HG03521 (cell line): ENCODE results near the gene PRUNE2.
"Not testable (repeated sequence)": the region's sequence is repeated elsewhere in the genome, so short reads cannot be mapped to it uniquely, and the experiment has no call there.

ENCODE experiments used
- ATAC-seq: cut with Tn5 transposase; IDR thresholded peaks from one replicate; pipeline ENCODE4 v1.9.1; 2021; ENCODE audit warnings: mild to moderate bottlenecking, moderate library complexity; ENCODE audit not compliant: unreplicated experiment

Gene PRUNE2

DNA sequence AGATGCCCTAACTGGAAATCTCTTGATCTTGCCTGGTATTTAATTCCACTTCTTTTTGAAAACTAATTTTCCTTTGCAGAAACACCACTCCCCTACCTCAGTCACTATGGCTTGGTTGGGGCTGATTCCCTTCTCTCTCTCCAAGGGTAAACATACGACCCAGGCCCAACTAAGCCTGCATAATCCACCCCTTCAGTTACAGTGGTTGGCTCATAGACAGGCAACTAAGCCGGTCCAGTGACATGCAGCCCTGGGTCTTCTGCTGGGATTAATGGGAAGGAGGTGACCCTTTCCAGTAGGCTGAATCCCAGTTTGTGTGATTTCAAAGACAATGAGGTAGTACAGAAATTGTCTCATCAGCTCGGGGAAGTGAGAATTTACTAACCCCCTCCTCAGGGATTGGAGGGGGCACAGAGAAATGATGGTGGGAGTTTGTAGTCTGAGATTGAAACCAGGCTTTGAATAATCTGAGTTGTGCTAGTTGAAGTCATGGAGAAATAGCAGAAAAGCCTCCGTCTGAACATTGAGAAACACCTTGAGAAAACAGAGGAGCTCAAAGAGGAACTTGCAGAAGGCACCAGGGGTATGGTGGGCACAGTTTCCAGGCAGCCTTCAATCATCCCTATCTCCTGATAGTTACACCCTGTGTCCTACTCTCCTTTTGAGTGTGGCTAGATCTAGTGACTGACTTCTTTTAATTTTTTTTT lies 298.0 kb downstream of the PRUNE2 start:
- ATAC-seq, result no peak

DNA sequence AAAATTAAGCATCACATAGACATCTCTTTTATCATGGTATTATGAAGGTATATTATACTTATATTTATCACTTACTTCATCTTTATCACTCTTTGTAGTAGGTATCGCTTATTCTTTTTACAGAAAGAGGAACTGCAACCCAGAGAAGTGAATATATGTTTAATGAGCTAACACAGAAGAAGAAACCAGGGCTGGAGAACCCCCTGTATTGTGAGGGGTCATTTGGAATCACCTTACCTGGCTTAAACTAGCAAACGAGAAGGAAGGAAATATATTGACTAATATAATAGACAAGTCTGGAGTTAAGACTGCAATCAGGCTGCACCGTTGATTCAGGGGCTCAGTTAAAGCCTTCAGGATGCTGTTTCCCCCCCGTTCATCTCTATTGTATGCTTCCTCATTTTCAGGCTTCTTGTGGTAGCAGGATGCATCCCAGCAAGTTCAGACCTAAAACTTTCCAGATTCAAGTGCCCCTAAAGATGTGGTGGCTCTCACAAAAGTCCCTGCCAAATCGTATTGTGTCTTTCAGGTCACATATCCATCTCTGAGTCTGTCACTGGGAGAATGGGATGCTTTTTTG lies 300.5 kb downstream of the PRUNE2 start:
- ATAC-seq, result peak; percentile 85

DNA sequence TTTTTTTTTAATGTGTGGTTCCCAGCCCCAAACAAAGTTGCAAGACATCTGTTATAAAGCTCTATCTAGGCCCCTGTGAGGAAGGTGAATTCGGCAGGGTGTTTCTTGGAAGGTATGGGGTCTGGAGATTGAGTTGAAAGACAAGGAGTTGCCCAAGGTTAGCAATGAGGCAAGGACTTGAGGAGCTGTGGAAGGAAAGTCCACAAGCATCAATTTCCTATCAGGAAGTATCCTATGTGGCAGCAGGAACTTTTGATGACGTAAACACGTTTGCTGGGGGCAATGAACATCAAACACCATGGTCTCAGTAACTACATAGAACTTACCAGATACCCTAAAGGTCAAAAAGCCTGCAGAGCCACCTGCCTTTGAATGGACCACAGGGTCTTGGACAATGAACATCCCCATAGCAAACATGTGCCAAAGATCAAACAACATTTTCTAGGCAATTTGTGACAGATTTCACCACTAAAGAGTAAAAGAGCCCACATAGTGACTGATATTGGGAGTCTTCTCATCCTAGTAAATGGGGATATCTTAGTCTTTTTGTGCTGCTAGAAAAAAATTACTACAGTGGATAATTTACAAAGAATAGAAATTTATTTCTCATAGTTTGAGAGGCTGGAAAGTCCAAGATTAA lies 301.9 kb downstream of the PRUNE2 start:
- ATAC-seq, result no peak

DNA sequence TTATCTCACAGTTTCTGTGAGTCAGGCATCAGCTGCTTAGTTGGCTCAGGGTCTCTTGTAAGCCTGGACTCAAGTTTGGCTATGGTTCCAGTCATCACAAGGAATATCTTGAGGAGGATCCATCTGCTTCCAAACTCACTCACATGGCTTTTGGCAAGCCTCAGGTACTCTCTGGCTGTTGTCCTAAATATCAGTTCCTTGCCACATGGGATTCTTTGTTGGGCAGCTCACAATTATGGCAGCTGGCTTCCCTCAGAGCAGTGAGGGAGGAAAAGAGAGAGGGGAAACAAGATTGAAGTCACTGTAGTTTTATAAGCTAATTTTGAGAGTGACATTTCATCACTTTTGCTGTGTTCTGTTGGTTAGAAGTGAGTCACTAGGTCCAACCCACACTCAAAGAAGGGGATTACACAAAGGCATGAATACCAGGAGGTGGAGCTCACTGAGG lies 302.4 kb downstream of the PRUNE2 start:
- no peak for ATAC-seq

DNA sequence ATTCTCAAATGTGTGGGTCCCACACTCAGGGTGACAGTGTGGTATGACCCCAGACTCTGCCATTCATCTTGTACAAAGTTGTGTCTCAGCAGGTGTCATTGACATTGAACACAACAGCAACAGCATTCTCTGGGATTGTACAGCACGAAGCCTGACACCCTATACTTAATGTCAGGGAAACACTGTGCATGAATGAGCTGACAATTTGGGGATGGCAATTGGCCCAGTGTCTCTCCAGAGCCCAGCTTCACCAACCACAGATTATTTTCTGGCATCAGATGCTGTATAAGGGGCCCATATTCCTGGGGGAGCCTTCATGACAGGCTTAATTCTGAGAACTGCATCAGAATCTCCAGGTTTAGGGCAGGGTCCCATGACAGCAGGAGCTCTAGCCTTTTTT lies 303.7 kb downstream of the PRUNE2 start:
- ATAC-seq, result no peak

DNA sequence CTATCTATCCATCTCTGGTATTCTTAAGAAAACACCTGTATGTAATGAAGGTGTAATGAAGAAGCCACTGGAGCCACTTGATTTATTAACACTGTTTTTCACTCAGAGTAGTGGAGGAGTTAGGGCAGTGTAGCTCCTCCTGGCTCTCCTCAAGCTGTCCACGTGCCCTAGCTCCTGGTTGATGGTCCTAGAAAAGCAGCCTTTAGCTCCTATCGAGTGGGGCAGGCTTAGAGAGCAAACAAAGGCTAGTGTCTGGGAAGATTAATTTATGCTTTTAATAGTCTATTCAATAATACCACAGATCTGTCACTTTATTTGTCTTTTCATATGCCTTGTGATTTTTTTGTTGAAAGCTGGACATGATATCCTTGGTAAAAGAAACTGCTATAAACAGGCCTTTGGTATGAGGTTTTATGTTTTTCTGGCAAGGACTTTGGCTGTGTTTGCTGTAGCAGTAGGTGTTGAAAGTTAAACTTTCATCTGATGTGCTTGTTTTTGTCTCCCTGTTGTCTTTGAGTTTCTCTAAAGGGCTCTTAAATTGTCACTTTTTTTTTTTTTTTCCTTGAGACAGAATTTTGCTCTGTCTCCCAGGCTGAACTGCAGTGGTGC lies 305.8 kb downstream of the PRUNE2 start:
- ATAC-seq, result no peak

DNA sequence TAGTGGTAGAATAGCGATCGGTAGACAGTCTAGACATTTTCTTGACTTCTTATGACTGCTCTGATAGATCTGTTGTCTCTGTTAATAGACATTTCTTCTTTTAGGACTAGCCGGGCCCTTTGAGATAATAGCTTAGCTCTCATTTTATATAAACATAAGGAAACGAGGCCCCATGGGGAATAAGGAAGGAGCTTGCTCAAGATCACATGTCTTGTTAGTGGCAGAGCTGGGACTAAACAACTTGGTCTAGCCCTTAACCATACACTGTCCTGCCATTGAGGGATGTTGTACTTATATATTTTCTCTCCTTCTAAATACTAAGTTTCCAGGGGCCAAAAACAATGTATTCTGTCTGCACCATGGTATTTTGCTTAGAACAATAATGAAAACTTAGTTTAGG lies 306.9 kb downstream of the PRUNE2 start:
- ATAC-seq, result no peak

DNA sequence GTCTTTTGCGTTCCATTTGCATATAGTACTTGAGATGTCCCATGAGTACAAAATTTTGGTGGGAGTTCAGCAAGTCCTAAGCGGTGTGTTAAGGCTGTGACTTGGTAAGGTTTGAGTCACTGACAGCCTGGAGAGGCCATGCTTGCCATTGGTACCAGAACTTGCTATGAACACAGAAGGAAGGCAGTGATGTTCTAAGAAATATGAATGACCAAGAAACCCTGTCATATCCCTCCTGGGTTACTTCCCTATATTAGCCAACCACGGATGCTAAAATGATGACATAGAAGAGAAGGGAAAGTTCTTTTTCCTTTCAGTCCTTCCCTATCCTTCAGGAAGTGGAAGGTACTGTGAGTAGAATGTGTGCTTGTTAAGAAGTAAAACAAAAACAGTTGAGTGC lies 310.3 kb downstream of the PRUNE2 start:
- ATAC-seq, result no peak

DNA sequence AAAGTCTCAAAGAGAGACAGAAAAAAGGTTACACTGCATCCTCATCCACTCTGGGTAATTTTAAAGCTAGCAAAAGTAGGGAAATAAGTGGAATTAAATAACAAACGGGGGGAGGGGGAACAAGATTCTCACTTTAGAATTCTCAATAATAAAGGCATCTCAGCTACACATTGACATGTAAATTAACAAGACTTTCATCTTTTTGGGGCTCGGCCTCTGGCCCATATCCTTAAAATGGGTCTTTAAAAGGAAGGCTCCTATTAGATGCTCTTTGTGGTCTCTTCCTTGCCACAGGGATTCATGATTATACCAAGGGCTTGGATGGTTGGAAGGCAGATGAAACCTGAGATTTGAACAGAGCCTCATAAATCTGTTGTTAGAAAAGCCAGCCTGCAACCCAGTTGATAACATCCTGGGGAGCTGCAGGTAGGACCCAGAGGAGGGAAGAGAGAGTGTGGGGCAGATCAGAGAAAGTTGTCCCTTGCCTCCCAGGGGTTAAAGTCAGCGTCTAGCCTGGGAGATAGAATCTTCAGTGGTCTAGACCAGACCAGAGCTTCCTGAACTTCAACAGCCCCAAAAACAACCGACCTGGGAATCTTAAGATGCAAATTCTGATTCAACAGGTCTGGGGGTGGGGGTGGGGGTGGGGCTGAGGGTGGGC lies 311.0 kb downstream of the PRUNE2 start:
- no peak for ATAC-seq

DNA sequence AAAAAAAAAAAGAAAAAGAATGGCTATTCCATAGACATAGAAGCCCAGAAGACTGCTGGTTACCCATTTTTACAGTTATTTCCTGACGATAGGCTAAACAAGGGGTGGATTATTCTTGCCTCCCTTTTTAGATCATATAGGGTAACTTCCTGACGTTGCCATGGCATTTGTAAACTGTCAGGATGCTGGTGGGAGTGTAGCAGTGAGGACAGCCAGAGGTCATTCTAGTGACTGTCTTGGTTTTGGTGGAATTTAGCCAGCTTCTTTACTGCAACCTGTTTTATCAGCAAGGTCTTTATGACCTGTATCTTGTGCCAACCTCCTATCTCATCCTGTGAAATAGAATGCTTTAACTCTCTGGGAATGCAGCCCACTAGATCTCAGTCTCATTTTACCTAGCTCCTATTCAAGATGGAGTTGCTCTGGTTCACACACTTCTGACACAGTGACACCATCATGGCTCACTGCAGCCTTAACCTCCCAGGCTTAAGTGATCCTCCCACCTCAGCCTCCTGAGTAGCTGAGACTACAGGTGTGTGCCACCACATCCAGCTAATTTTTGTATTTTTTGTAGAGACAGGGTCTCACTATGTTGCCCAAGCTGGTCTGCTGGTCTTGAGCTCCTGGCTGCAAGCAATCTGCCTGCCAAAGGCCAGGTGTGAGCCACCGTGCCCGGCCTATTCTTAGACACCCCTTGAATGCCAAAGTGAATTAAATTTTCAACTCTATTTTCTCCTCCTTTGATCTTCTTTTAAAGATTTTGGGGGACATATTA lies 311.8 kb downstream of the PRUNE2 start:
- ATAC-seq, result not testable (repeated sequence)

DNA sequence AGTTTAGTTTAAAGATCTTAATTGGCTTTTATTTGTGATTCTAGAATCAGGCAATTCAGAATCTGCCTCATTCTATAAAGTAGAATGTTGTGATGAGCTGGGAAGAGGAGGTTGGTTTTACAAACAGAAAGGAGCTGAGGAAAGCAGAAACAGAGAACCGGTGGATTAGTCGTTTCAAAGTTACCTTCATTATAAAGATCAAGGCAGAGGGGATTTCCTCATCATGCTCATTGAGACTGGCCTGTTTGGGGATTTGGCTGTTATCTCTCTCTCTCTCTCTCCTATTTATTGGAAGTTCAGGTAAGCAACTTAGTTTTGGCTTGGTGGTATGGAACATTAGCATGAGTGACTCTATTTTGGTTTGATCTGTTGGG lies 313.0 kb downstream of the PRUNE2 start:
- ATAC-seq, result no peak

DNA sequence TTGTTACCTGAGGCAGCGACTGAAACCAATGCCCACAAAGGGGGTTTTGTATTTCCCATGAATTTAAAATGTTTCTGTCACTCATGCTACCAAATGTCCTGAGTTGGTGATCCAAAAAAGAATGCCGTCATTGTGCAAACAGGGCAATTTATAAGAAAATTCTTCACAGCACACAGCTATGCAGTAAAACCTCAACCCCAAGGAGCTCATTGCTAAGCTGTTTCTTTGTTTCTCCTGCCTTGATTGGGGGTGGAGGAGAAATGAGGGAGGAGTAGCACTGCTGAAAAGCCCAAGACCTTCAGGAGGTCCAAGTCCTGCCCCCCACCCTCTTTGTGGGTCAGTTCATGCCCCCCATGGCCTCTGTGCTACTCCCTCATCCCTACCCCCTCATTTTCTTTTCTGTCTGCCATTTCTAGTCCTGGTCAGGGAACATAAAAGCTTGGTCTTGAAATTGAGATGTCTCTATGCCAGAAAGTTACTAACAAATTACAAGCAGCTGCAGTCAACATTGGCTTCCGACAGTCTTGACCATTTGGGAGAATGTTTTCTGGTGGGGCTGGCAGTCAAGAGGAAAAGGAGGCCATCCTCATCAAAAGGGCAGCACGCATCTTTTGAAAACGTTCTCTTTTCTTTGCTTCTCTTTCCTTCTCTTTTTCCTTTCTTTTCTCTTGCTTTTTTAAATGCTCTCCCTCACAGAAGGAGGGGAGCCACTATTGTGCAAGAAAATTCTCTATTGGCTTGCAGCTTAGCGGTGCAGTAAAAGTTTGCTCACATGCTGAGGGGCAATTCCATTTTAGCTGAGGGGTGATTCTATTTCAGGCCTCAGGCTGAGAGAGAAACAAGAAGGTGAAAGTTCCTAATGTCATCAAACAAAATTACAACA lies 313.6 kb downstream of the PRUNE2 start:
- no peak for ATAC-seq

DNA sequence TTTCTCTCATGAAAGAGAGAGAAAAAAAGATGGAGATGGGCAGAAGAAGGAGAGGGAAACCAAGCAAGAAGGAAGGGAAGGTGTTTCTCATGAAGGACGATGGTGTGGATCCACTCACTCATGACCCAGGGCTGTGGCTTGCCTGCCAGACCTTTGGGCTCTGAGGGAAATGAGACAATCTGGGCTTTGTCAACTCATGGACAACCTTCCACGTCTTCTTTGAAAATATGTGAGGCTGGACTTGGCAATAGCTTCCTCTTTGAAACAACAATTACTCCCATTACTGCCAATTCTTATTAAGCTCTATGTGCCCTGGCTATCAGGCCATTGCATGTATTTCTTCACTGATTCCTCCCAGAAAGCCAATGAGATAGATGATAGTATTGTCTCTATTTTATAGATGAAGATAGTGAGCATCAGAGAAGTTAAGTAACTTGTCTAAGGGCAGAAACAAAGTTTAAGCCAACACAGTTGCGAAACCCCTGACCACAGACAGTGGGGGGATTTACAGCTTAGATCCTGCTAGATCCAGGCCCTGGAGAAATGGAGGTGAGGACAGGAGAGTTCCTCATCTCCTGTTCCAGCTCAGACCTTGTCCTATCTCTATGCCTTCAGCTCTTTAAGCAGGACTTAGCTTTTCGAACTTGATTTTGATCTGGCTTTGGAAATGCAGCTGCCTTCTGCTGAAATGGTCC lies 314.5 kb downstream of the PRUNE2 start:
- ATAC-seq, result no peak

DNA sequence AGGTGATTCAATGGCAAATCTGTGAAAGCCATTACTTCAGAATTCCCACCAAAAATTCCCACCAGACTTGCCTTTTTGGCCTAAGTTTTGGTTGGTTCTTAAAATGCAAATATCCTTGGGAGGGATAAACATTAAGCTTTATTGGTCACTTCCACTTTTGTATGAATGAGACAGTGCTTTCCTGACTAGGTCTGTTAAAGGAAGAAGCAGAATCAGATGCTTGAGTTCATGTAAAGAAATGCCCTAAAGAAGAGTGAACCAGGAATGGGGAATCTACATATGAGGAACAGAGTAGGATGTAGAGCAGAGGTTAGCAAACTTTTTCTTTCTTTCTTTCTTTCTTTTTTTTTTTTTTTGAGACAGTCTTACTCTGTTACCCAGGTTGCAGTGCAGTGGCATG lies 317.6 kb downstream of the PRUNE2 start:
- ATAC-seq, result no peak

DNA sequence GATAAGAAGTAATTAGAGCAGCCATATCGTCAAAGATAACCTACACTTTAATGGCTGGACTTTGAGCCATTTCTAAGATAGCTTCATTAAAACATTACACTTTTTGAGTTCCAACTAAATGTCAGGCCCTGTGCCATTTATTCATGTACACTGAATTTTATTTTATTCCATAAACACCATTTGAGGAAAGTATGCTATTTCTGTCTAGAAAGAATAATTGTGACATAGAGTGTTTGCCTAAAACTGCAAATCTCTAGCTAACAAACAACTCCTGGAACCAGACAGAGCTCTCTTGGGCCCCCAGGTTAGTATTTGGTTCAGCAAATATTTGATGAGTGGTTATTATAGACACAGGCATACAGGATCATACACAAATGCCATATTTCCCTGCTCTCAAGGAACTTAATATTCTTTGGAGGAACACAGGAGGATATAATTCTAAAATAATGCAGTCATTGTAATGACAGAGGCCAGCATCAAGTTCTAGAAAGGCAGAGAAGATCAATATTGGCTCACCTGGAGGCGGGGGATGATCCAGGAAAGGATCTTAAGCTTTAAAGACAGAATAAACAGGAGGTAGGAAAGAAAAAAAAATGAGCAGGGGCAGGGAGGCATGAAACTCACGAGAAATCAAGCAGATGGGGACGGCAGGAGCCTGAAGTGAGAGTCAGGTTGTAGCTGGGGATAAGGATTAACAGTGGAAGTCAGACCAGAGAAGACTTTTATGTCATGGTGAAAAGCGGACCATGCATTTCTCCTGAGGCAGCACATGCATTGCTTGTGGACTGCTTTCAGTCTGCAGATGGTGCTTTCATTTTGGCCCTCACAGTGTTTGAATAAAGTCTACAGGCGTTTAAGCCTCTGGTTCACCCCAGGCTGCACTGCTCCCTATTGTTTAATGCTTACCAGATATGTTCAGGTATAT lies 319.3 kb downstream of the PRUNE2 start:
- no peak for ATAC-seq

DNA sequence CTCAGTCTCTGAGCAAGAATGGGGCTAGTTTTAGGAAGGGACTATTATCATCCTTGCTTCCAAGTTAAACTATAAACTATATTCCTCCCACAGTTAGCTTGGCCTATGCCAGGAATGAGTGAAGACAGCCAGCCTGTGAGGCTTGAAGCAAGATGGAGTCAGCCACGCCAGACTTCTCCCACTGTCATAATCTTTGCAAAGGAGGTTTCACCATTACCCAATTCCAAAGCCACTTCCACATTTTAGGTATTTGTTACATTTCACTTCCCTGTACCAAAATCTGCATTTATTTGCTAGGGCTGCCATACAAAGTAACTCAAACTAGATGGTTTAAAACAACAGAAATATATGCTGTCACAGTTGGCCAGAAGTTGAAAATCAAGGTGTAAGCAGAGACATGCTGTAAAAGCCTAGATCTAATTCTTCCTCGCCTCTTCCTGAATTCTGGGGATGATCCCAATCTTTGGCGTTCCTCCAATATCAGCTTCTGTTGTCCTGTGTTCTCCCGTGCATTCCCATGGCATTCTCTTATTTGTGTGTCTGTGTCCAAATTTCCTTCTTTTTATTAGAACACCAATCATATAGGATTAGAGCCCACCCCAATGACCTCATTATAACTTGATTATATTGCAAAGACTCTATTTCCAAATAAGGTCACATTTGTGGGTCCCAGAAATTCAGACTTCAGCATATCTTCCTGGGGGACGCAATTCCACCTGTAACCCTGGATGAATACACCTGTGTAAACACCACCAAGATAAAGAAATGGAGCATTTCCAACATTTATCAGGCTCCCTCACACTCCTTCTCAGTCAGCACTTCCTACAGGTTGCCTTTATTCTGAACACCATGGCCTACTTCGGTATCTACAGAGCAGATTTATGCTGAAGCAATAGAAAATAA lies 320.2 kb downstream of the PRUNE2 start:
- ATAC-seq, result no peak

DNA sequence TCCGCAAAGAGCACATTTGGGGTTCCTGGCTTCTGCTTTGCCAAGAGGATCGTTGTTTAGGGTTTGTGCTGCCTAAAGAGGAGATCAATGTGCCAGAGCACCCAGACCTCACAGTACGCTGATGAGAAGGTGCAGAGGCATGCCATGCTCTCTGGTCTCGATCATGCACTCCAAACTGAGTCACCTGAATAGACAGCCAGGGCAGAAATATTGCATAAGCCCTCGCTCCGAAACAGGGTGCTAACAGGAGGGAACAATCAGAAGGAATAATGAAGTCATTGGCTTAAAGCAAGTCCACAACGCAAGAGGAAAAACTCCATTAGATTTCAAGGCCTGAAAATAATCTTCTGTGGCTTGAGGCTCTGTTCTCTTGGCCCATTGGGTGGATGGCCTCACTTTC lies 322.7 kb downstream of the PRUNE2 start:
- ATAC-seq, result no peak
